ENCODE data around the gene MSRB3.
"Not testable (repeated sequence)": the region's sequence is repeated elsewhere in the genome, so short reads cannot be mapped to it uniquely, and the experiment has no call there.

MSRB3 gene

DNA sequence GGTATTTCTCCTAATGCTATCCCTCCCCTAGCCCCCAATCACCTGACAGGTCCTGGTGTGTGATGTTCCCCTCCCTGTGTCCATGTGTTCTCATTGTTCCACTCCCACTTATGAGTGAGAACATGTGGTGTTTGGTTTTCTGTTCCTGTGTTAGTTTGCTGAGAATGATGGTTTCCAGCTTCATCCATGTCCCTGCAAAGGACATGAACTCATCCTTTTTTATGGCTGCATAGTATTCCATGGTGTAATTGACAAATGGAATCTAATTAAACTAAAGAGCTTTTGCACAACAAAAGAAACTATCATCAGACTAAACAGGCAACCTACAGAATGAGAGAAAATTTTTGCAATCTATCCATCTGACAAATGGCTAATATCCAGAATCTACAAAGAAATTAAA, 178.9 kb downstream of the MSRB3 start:
- DNase-seq (ENCODE audit: low read depth in 3 of 3), result not testable (repeated sequence)

DNA sequence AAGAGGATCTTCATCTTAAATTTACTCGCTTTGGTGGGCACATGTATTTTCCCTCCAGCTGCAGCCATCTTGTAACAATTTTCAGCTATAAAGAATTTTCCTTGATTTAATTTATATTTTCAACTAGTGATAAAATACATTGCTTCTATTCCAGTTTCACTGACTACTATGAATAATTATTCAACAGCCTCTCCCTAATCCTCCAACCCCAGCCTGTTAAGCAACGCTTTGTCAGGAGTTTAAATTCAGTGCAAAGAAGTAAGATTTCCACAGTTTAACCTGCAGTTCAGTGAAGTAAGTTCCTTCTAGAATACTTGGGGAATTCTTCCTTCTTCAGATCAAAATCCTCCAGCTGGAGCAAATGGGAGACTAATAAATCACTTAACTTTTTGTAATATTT, 180.2 kb downstream of the MSRB3 start:
- DNase-seq (ENCODE audit: low read depth in 3 of 3), result no peak

DNA sequence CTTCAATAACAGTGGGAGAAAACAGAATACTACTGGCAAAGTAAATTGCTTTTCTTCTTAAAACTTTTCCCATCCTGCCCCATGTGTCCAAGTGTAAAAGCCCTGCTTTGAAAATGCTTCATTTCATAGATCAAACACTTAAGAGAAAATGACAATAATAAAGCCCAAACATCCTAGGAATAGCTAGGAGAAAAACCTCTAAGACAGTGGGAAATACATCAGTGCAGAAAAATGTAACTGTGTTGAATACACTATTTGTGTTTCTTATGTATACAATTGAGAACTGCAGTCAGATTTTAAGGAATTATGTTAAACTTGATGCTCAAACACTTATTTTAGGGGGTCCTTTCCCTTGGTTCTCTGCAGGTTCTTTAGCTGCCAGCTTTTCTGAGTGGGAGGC, 181.1 kb downstream of the MSRB3 start:
- no peak for DNase-seq (ENCODE audit: low read depth in 3 of 3)

DNA sequence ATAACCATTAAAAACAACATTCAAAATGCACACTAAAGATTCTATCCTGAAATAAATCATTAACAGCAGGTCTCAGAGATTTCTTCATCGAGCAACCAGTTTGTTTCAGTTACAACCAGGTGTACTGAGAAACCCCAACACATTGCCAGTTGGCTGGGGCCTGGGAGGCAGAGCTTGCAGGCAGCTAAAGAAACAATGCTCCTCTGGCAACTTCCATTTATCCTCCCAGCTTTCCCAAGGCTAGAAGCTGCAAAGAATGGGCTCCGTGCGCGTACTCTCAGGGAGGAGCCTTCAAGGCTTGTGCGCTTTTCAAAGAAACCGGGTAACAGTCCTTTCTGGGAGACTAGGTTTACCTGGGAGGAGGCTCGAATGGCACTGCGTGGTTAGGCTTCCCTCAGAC, 181.6 kb downstream of the MSRB3 start:
- no peak for DNase-seq (ENCODE audit: low read depth in 3 of 3)

DNA sequence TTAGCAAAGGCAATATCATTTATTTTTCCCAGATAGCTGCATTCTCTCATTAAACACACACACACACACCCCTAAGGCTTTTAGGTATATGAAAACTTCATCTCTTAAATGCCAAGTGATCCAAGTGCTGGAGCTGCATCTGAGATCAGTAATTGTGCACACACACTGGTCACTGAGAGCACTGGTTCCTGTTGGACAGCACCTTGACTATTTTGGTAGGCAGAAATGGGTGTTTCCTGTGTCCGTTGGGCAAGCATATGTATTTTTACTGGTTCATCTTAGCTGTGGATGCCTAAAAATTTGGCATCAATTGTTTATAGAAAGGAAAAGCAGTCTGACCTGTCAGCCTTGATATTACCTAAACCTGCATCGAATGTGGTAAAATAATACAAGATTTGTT, 182.5 kb downstream of the MSRB3 start:
- no peak for DNase-seq (ENCODE audit: low read depth in 3 of 3)

DNA sequence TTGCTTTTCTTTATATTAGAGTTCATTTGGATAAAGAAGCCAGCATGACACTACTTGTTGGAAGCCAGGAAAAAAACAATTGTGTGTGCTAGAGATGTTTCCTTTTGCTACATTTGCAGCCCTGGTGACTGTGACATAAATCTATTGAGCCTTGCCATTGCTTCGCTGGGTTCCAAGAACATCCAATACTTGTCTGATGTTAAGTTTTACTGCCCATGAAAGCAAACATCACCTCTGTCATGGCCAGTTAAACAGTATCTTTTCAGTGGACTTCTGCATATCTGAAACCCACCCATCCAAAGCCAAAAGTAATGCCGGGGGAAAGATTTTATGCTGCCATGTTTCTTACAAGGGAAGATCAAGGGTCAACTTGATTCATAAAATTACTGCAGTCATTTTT, 184.0 kb downstream of the MSRB3 start:
- DNase-seq (ENCODE audit: low read depth in 3 of 3), result no peak

DNA sequence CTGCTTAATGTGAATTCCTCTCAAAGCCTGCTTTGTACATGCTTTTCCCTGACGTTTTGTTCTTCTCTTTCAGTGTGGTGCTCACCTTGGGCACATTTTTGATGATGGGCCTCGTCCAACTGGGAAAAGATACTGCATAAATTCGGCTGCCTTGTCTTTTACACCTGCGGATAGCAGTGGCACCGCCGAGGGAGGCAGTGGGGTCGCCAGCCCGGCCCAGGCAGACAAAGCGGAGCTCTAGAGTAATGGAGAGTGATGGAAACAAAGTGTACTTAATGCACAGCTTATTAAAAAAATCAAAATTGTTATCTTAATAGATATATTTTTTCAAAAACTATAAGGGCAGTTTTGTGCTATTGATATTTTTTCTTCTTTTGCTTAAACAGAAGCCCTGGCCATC, 184.6 kb downstream of the MSRB3 start:
- no peak for DNase-seq (ENCODE audit: low read depth in 3 of 3)

DNA sequence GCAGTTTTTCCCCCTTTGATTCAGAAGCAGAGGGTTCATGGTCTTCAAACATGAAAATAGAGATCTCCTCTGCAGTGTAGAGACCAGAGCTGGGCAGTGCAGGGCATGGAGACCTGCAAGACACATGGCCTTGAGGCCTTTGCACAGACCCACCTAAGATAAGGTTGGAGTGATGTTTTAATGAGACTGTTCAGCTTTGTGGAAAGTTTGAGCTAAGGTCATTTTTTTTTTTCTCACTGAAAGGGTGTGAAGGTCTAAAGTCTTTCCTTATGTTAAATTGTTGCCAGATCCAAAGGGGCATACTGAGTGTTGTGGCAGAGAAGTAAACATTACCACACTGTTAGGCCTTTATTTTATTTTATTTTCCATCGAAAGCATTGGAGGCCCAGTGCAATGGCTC, 185.1 kb downstream of the MSRB3 start:
- DNase-seq (ENCODE audit: low read depth in 3 of 3), result no peak

DNA sequence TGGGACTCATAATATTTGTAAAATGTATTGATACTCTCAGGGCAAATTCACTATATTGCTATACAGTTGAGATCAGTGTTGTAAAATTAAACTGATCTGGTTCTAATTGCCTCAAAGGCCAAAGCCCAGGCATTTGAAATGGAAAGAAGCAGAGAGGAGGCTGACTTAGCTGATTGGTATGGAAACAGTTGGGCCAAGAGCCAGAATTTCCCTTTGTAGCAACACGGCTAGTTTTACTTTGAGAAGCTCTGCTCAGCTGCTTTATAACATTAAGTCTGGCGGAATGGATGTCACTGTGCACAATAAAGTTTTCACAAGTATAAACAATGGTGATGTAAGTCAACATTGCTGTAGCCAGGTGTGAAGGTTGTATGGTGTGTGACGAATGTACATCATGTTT, 186.4 kb downstream of the MSRB3 start:
- DNase-seq (ENCODE audit: low read depth in 3 of 3), result no peak

DNA sequence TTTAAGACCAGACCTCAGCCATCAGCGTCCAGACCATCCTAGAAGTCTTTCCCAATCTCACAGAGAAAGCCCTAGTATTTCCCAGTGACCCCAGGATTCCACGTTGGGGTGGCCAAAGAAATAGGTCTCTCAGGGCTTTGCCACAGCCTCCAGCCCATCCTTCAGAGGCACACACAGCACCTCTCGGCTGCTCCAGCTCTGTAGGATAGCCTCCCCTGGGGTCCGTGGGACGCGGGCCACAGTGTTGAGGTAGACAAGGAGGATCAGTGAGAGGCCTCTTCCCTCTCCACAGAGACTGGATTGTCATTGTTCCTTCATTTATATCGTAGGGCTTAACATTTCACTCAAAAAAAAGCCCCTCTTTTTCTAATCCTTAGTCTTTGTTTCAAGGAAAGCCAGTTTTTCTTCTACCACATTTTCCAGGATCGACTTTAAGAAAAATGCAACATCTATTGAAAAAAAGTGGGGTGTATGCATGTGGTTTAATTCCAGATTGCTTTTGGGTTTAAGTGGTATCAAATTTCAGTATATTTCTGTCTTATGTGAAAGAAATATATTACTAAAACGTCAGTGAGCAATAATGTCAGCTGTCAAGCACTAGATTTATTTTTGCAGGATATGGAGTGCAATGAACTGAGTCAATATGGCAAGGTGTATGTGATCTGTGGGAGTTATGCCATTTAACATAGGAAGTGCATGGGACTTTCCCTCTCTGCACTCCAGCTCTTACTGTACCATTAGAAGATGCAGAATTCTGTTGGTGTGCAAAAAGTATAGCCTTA, 187.5 kb downstream of the MSRB3 start:
- DNase-seq (ENCODE audit: low read depth in 3 of 3), result no peak

DNA sequence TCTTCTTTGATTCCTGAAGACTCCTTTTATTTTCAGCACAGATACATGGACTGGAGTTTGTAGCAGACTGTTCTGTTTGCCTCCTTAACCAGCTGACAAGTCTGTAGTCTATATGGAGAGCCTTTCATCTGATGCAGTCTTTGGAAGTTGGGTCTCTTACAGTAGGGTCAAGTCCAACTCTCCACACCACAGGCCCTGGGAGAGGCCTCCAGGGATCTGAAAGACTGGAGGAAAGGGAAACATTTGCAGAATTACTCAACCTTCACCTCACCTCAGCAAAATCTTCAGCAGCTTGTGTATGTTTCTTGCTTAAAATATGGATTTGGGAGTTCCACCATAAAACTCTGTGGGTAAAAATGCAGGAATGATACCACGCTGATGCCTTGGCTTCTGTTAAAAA, 188.4 kb downstream of the MSRB3 start:
- no peak for DNase-seq (ENCODE audit: low read depth in 3 of 3)

DNA sequence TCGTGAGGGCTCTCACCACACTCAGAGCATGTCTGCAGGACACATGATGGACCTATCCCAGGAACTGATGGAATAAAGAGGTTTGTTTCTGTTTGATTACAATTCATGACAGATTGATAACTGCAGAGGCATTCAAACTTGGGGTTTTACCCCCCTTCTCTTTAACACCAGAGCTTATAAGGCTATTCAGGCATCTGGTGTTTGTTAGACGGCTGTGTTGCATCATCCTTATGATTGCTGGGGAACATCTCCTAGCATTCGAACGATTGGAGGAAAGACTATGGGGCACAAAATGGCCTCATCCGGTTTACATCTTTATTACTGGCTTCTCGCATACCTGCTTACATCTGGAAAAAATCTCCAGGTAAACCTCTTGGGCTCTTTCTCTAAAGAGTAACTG, 191.8 kb downstream of the MSRB3 start:
- DNase-seq (ENCODE audit: low read depth in 3 of 3), result no peak

DNA sequence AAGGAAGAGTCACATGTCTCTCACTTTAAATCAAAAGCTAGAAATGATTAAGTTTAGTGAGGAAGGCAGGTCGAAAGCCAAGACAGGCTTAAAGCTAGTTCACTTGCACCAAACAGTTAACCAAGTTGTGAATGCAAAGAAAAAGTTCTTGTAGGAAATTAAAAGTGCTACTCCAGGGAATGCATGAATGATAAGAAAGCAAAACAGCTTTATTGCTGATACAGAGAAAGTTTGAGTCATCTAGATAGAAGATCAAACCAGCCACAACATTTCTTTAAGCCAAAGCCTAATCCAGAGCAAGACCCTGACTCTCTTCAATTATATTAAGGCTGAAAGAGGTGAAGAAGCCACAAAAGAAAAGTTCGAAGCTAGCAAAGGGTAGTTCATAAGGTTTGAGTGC, 193.6 kb downstream of the MSRB3 start:
- no peak for DNase-seq (ENCODE audit: low read depth in 3 of 3)

DNA sequence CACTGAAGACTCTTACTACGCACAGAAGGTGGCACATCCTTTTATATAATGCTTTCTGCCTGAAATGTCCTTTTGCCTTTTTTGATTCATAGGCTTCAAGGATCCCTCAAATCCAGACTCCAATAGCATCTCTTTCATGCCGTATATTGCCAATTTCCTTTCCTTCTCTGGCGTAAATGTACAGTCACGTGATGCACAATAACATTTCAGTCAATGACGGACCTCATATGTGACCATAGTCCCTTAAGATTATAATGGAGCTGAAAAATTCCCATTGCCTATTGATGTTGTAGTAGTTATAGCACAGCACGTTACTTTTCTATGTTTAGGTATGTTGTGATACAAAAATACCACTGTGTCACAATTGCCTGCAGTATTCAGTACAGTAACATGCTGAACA, 196.3 kb downstream of the MSRB3 start:
- DNase-seq (ENCODE audit: low read depth in 3 of 3), result no peak

DNA sequence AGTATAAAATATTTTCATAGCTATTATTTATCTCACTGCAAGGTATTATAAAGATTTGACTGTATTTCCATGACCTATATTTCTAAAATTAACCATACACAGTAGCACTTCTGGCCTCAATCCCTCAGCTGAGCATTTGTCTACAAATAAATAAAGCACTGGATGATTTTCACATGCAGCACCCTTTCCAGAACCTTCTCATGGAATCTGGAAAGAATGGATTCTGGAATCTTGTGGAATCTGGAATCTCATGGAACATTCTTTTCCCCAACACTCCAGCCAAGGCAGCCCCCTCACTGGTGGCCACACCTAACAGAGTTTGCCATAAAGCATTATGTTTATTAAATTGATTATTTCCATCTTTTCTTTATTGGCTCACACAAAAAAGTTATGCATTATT, 199.2 kb downstream of the MSRB3 start:
- DNase-seq (ENCODE audit: low read depth in 3 of 3), result no peak

DNA sequence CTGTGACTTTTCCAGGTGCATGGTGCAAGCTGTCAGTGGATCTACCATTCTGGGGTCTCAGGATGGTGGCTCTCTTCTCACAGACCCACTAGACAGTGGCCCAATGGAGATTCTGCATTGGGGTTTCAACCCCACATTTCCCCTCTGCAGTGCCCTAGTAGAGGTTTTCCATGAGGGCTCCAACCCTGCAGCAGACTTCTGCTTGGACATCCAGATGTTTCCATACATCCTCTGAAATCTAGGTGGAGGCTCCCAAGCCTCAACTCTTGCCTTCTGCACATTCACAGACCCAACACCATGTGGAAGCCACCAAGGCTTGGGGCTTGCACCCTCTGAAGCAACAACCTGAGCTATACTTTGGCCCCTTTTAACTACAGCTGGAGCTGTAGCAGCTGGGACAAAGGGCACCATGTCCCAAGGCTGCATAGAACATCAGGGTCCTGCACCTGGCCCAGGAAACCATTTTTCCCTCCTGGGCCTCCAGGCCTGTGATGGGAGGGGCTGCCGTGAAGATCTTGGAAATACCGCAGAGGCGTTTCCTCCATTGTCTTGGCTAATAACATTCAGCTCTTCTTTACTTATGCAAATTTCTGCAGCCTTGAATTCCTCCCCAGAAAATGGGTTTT, 205.5 kb downstream of the MSRB3 start:
- not testable (repeated sequence) for DNase-seq (ENCODE audit: low read depth in 3 of 3)

DNA sequence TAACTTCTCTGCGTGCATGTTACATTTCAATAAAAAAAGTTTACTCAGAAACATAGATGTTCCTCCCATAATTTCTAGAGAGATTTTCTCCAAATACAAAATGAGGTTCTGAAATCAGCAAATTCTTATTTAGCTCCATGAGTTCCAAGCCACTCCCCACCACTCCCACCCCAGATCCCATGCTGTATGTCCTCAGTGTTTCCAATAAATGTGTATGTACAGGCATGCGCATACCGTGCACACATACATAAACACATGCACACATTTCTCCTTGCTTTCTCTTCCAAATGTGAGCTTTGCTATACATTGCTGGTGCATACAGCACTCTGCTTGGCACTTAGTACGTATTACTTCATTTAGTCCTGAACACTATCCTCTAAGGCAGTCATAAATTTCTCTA, 209.7 kb downstream of the MSRB3 start:
- DNase-seq (ENCODE audit: low read depth in 3 of 3), result no peak

DNA sequence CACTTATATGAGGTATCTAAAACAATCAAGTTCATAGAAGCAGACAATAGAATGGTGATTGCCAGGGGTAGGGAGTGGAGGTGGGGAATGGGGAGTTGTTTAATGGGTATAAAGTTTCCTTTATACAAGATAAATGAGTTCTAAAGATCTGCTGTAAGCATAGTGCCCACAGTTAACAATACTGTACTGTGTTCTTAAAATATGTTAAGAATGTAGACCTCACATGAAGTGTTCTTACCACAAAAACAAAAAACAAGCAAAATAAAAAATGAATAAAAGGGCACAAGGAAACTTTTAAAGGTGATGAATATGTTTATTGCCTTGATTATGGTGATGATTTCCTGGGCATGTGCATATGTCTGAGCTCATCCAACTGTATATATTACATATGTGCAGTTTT, 211.8 kb downstream of the MSRB3 start:
- no peak for DNase-seq (ENCODE audit: low read depth in 3 of 3)

DNA sequence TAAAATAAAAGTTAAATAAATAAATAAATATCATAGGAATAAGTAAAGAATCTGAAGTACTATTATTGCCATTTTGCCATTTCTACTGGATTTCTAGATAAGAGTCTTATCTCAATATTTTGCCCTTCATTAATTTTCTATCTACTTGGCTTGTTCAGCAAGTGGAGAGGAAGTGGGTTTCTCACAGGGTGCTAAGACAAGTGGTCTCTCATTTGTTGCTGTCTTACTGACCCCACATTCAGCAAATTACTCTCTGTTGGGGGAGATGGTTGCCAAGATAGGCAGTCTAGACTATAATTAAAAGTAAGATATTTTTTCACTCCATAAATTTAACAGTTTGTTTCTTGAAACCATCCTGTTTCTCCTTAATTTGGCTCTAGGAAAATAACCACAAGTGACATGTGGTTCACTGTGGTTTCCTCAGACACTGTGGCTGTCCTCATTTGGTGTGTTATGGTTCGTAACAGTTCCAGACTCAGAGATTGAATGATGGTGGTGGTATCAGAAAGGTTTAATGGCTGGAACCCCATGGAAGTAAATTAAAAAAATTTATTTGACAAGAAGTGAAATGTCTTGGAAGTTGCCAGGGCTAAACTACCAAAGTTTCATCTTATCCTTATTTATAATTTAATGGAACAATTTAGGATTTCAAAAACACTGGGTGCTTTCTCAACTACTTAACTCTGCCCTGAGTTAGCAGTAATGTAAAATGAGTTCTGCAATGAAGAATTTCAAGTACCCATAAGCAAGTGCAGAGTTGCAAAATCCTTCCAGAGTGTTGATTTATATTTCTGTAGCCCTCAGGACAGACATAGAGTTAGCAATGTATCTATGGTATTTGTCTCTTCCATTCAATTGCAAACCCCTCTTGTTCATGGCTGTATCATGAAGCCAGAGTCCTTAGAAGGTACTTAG, 214.8 kb downstream of the MSRB3 start:
- DNase-seq (ENCODE audit: low read depth in 3 of 3), result no peak

DNA sequence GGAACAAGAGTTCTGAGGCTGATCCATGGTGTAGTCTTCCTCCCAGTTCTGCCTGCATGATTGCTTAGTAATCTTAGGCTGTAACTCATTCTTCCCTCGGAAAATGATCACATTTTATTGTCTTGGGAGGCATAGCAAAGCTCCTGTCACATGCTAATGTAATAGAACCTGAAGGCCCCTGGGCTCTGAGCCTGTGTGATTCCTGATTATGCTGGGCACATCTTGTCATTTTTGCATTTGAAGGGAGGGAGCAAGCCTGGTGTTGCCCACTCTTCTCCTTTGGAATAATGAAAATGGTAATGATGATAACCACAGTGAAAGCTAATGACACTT, 215.4 kb downstream of the MSRB3 start:
- DNase-seq (ENCODE audit: low read depth in 3 of 3), result no peak

DNA sequence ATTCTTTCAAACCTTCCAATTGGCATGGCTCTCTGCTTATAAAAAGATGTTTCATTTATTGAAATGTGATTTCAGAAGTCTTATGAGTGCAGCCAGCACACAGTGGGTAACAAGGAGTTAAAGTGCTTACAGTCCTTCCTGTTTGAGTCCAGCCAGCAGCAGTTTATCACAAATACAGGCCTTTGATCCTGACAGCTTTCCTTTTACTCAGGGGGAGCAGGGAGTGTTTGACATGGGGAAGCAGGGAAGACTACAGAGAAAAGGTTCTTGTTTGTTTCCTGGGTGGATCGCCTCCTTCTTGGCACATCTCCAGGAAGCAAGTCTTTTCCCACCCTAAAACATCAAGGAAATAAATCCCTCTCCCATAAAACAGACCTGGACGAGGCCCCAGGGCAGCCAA, 216.1 kb downstream of the MSRB3 start:
- no peak for DNase-seq (ENCODE audit: low read depth in 3 of 3)

DNA sequence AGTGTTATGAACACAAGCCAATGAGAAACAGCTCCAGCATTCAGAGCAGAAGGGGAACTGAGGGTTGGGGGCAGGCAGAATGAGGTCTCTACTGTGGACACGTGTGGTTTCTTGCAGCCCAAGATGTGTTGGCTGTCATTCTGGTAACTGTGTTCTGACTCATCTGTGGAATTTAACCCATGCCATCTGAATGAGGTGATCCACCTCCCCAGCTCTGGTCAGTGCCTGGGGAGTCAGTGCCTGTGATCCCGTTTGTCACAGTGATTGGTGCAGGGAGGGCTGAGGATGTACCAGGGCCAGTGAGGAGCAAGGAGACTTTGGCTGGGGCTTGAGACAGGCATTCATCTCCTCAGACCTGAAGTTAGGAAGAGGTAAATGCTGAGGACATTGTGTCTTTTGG, 216.8 kb downstream of the MSRB3 start:
- no peak for DNase-seq (ENCODE audit: low read depth in 3 of 3)

DNA sequence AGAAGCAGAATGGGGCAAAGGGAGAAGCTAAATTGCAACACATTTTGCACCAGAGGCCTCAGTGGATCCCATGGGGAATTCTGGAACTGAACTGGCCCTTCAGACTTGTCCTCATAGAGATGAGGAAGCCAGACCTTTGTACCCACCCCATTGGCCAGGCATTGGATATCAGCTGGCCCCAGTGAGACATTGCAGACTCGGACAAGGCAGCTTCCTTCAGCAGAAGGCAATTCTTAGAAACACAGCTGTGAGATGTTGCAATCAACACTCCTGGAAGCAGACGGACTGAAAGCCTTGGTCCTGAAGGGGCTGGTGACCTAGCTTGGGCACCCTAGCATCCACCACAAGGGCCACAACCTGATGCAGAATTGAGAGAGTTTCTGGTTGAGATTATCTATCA, 218.1 kb downstream of the MSRB3 start:
- no peak for DNase-seq (ENCODE audit: low read depth in 3 of 3)
